PC-3 (cell line): ENCODE results near the gene EAPP. TPM values are rescaled to one million over a fixed set of nuclear protein-coding genes. Genes with fewer than 3 reads are reported as not detected.

Source experiments
- ATAC-seq: fragments of 200-7000 bp; cut with Tn5 transposase; 2 replicates; pipeline ENCODE4 v1.9.1; 2020; ENCODE audit warnings: mild to moderate bottlenecking, moderate library complexity
- BruUV-seq: library from RNA; stranded (reverse); fragments of 400-500 nt; replicated peaks from 2 replicates; lab custom pipeline; 2021; lab: Mats Ljungman, UMichigan
- CTCF ChIA-PET: fragments of 300-600 bp; sonication (Branson Sonifier 250); formaldehyde crosslinking; loops from one replicate; lab custom pipeline; 2022; ENCODE audit warnings: antibody characterized with exemption; lab: Charles Lee
- POLR2A ChIA-PET: fragments of 300-600 bp; sonication (Branson Sonifier 250); formaldehyde crosslinking; loops from one replicate; lab custom pipeline; 2022; ENCODE audit warnings: antibody characterized with exemption; ENCODE audit not compliant: unreplicated experiment; lab: Charles Lee
- DNase-seq: peaks from one replicate; pipeline ENCODE4 v3.0.0-alpha.2; 2015
- H2AFZ ChIP-seq: fragments of 300-600 bp; sonication (generic); 2 replicates; pipeline ENCODE4 v1.6.0; 2016; ENCODE audit warnings: antibody characterized with exemption, low read length
- H3F3A ChIP-seq: fragments of 300-600 bp; sonication (generic); one replicate; pipeline ENCODE4 v1.6.0; 2017; ENCODE audit warnings: antibody characterized with exemption, low read length, control low read depth, mild to moderate bottlenecking; ENCODE audit not compliant: unreplicated experiment
- H3K27ac ChIP-seq: fragments of 300-600 bp; sonication (generic); 2 replicates; pipeline ENCODE4 v1.5.1; 2016; ENCODE audit warnings: mild to moderate bottlenecking, low read length
- H3K27me3 ChIP-seq: fragments of 300-600 bp; sonication (generic); 2 replicates; pipeline ENCODE4 v1.6.1; 2016; ENCODE audit warnings: low read length, mixed read lengths
- H3K36me3 ChIP-seq: fragments of 300-600 bp; sonication (generic); 2 replicates; pipeline ENCODE4 v1.6.1; 2016; ENCODE audit warnings: low read depth, mixed run types, low read length, mixed read lengths
- H3K4me1 ChIP-seq: fragments of 300-600 bp; sonication (generic); 2 replicates; pipeline ENCODE4 v1.5.1; 2016; ENCODE audit warnings: low read length; ENCODE audit not compliant: insufficient read depth
- H3K4me2 ChIP-seq: fragments of 300-600 bp; sonication (generic); 2 replicates; pipeline ENCODE4 v1.6.0; 2016; ENCODE audit warnings: low read length
- H3K4me3 ChIP-seq: fragments of 300-600 bp; sonication (generic); 2 replicates; pipeline ENCODE4 v1.5.1; 2016; ENCODE audit warnings: mild to moderate bottlenecking, low read length, mixed read lengths
- H3K79me2 ChIP-seq: fragments of 300-600 bp; sonication (generic); 2 replicates; pipeline ENCODE4 v1.6.1; 2017; ENCODE audit warnings: low read length, mixed read lengths
- H3K9ac ChIP-seq: fragments of 300-600 bp; sonication (generic); 2 replicates; pipeline ENCODE4 v1.6.0; 2016; ENCODE audit warnings: mild to moderate bottlenecking, low read length
- H3K9me2 ChIP-seq: fragments of 300-600 bp; sonication (generic); replicated peaks from 2 replicates; pipeline ENCODE4 v1.6.1; 2016; ENCODE audit warnings: mixed run types, low read length, mixed read lengths
- H3K9me3 ChIP-seq: fragments of 300-600 bp; sonication (generic); 2 replicates; pipeline ENCODE4 v1.6.1; 2016; ENCODE audit warnings: low read length, mixed read lengths
- H4K20me1 ChIP-seq: fragments of 300-600 bp; sonication (generic); 2 replicates; pipeline ENCODE4 v1.6.1; 2016; ENCODE audit warnings: low read length, mixed read lengths
- CTCF ChIP-seq: fragments of 300-600 bp; sonication (generic); conservative IDR thresholded peaks from 2 replicates; pipeline ENCODE4 v1.5.1; 2017; ENCODE audit warnings: antibody characterized with exemption, low read depth, mild to moderate bottlenecking, low read length
- EZH2 ChIP-seq: fragments of 300-600 bp; sonication (generic); IDR thresholded peaks from one replicate; pipeline ENCODE4 v1.6.1; 2017; ENCODE audit warnings: antibody characterized with exemption, mild to moderate bottlenecking, low read length; ENCODE audit not compliant: unreplicated experiment
- EZH2phosphoT487 ChIP-seq: fragments of 300-600 bp; sonication (generic); IDR thresholded peaks from 2 replicates; pipeline ENCODE4 v1.6.1; 2018; ENCODE audit warnings: mild to moderate bottlenecking, antibody characterized with exemption, low read length, borderline replicate concordance
- intact Hi-C: fragments of 100-400 bp; cut with micrococcal nuclease; formaldehyde crosslinking; loops from 2 replicates; pipeline ENCODE4 v1.9.0; 2023
- total RNA-seq: library from RNA; depleted of rRNA; stranded (reverse); fragments of >200 nt; gene quantifications from 2 replicates; pipeline ENCODE4 v1.2.3, GENCODE V29; 2014

The EAPP gene
- total RNA-seq, 1 experiment from 2014 or later: 49.5 TPM

GRCh38 chr14:34496007-34496678, 43.4 kb downstream of the EAPP start:
- Histone ChIP-seq H3K4me3 (no peak overlapping the region), H3K36me3 (no peaks in the 10 kb centered on the region), H4K20me1 (no peaks in the 10 kb centered on the region), H3K4me2 (peak overlapping the region; percentile 55), H3K79me2 (no peaks in the 10 kb centered on the region), H3F3A (no peaks in the 10 kb centered on the region), H3K9me2 (no peaks in the 10 kb centered on the region), H3K4me1 (peaks cover 26% of the 10 kb centered on the region), H3K27ac (peak overlapping the region; percentile 94), H3K27me3 (no peaks in the 10 kb centered on the region), H3K9ac (peak overlapping the region; percentile 53), H3K9me3 (no peaks in the 10 kb centered on the region), H2AFZ (peak overlapping the region; percentile 63)
- intact Hi-C loops: loop anchor here (2.0 to 10.0 kb wide), 4 partner anchors 43 to 1921 kb away; no protein-coding TSS in a partner anchor
- ChIA-PET POLR2A (interaction anchor here (0.5 to 0.7 kb wide), 6 partner anchors 34 to 171 kb away, joined by 3 to 4 read pairs (median 4); partner anchors contain the start of gene SPTSSA), CTCF (interaction anchor here (1.9 to 3.1 kb wide), 2 partner anchors 131 to 164 kb away, joined by 17 to 27 read pairs; no protein-coding TSS in a partner anchor)
- no peak for DNase-seq
- BruUV-seq: no TSS peak
- ATAC-seq: no peak
- TF ChIP-seq EZH2phosphoT487: no peak
- TF ChIP-seq CTCF: no peak
- TF ChIP-seq EZH2: no peak

GRCh38 chr14:34489324-34489723, 50.2 kb downstream of the EAPP start:
- no peaks in the 10 kb centered on the region for H3K79me2 ChIP-seq
- H3K9me2 ChIP-seq: no peaks in the 10 kb centered on the region
- no TSS peak for BruUV-seq
- H3K4me3 ChIP-seq: no peak overlapping the region
- no peaks in the 10 kb centered on the region for H3K36me3 ChIP-seq
- ChIA-PET CTCF (no interaction called here), POLR2A (no interaction called here)
- ATAC-seq (peak; percentile 37), DNase-seq (peak; percentile 70)
- H3K4me2 ChIP-seq: peak overlapping the region; percentile 28
- intact Hi-C loops: no loop called here
- H3K27ac ChIP-seq: peak overlapping the region; percentile 69
- no peaks in the 10 kb centered on the region for H3K27me3 ChIP-seq
- H4K20me1 ChIP-seq: no peaks in the 10 kb centered on the region
- H3K9me3 ChIP-seq: no peaks in the 10 kb centered on the region
- no peaks in the 10 kb centered on the region for H3F3A ChIP-seq
- no peak for TF ChIP-seq EZH2
- no peak for TF ChIP-seq EZH2phosphoT487
- no peak for TF ChIP-seq CTCF
- no peak overlapping the region for H3K9ac ChIP-seq
- H3K4me1 ChIP-seq: peaks cover 11% of the 10 kb centered on the region
- peak overlapping the region; percentile 35; the same call in 1 of the 2 replicates for H2AFZ ChIP-seq

- ChIA-PET POLR2A (no interaction called here), CTCF (no interaction called here)
- no TSS peak for BruUV-seq
- Histone ChIP-seq H3K4me2 (peak overlapping the region; percentile 28), H3K9me3 (no peaks in the 10 kb centered on the region), H3F3A (no peaks in the 10 kb centered on the region), H3K9me2 (no peaks in the 10 kb centered on the region), H3K79me2 (no peaks in the 10 kb centered on the region), H4K20me1 (no peaks in the 10 kb centered on the region), H3K27ac (peak overlapping the region; percentile 69), H3K9ac (no peak overlapping the region), H3K36me3 (no peaks in the 10 kb centered on the region), H3K4me1 (peaks cover 11% of the 10 kb centered on the region), H3K27me3 (no peaks in the 10 kb centered on the region), H2AFZ (peak overlapping the region; percentile 35; the same call in 1 of the 2 replicates), H3K4me3 (no peak overlapping the region)
- TF ChIP-seq CTCF (no peak), EZH2phosphoT487 (no peak), EZH2 (no peak)
- ATAC-seq (no peak), DNase-seq (no peak)
- intact Hi-C loops: no loop called here
Measured at GRCh38 chr14:34488528-34488927, 51.0 kb downstream of the EAPP start.
